ENCODE measurements around the gene BRWD1. TPM values are rescaled to one million over a fixed set of nuclear protein-coding genes. Genes with fewer than 3 reads are reported as not detected.

The BRWD1 gene
- total RNA-seq, 4 donors from 2014 or later = 41.7 to 69.0 (median 47.1) TPM

GRCh38 chr21:39204134-39204533 is 109.3 kb downstream of the BRWD1 start:
- no peak for ATAC-seq (ENCODE audit: low FRiP score)
- no peak for DNase-seq (ENCODE audit: low spot score)
- TF ChIP-seq CTCF (IDR thresholded peaks at IDR 0.05) = no peak

GRCh38 chr21:39198800-39199199 is 114.6 kb downstream of the BRWD1 start:
- no peak for ATAC-seq (ENCODE audit: low FRiP score)
- TF ChIP-seq CTCF (IDR thresholded peaks at IDR 0.05) = no peak
- DNase-seq (ENCODE audit: low spot score) = no peak

- DNase-seq (ENCODE audit: low spot score) (no peak), ATAC-seq (ENCODE audit: low FRiP score) (no peak)
- TF ChIP-seq CTCF (IDR thresholded peaks at IDR 0.05) = no peak
Measured at GRCh38 chr21:39197448-39198233, 115.8 kb downstream of the BRWD1 start.

GRCh38 chr21:39196838-39197237 is 116.6 kb downstream of the BRWD1 start:
- ATAC-seq (ENCODE audit: low FRiP score) (no peak), DNase-seq (ENCODE audit: low spot score) (no peak)
- TF ChIP-seq CTCF (IDR thresholded peaks at IDR 0.05) = no peak

GRCh38 chr21:39196310-39196709 is 117.1 kb downstream of the BRWD1 start:
- DNase-seq (ENCODE audit: low spot score) (no peak), ATAC-seq (ENCODE audit: low FRiP score) (no peak)
- no peak for TF ChIP-seq CTCF (IDR thresholded peaks at IDR 0.05)

- DNase-seq (ENCODE audit: low spot score) (no peak), ATAC-seq (ENCODE audit: low FRiP score) (no peak)
- TF ChIP-seq CTCF (IDR thresholded peaks at IDR 0.05) = no peak
Measured at GRCh38 chr21:39193380-39193779, 120.1 kb downstream of the BRWD1 start.

Data from omental fat pad (tissue), 4 donors.